Measurements from ENCODE around the gene PAM.

DNA sequence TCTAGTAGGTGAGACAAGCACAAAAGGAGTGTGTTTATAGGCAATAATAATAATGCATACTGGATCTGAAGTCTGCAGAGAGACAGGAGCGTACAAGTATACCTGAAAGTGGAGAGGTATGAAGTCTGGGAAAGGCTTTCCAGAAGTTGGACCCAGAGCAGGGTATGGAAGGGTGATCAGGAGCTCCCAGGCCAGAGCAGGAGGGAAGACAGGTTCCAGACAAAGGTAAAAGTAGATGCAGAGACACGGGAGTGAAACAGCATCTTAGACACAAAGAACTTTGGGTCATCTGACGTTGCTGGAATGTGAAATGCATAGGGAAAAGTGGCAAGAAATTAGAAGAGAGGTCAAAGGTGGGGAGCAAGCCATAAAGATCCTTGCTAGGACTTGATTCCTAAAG is 175.1 kb downstream of the PAM start:
- TF ChIP-seq GATA2 (IDR thresholded peaks at IDR 0.05; ENCODE audit: low read depth, low read length) (no peak), GATA3 (IDR thresholded peaks at IDR 0.05; ENCODE audit: low read depth, low read length) (no peak)
